Keratinocyte (primary cell): Measurements from ENCODE around the gene SLFN5. TPM values are rescaled to one million over a fixed set of nuclear protein-coding genes. Genes with fewer than 3 reads are reported as not detected.

ENCODE experiments used
- DNase-seq: peaks from one replicate; pipeline ENCODE4 v3.0.0-alpha.2; 2011; ENCODE audit warnings: low read depth, missing footprints, low spot score
- FAIRE-seq: peaks from 2 replicates; lab custom pipeline; 2011; peaks lifted over from hg19 to GRCh38; lab: Jason Lieb, UNC
- H2AFZ ChIP-seq: 2 replicates; pipeline ENCODE4 v1.6.0; 2012; ENCODE audit warnings: low read length, control low read depth, inconsistent platforms; ENCODE audit not compliant: control insufficient read depth
- H3K27ac ChIP-seq: 2 replicates; pipeline ENCODE4 v1.5.1; 2011; ENCODE audit warnings: low read length; ENCODE audit not compliant: control insufficient read depth, insufficient read depth
- H3K27me3 ChIP-seq: 3 replicates; pipeline ENCODE4 v1.6.0; 2011; ENCODE audit warnings: low read length; ENCODE audit not compliant: control insufficient read depth, insufficient read depth; ENCODE audit errors: extremely low read depth
- H3K36me3 ChIP-seq, 2 experiments: 2 replicates in 1 of 2; 3 replicates in 1 of 2; pipeline ENCODE4 v1.5.1; 2011; ENCODE audit warnings: low read length in 2 of 2, mild to moderate bottlenecking in 1 of 2; ENCODE audit not compliant: control insufficient read depth in 2 of 2, insufficient read depth in 2 of 2; ENCODE audit errors: extremely low read depth in 1 of 2
- H3K4me1 ChIP-seq: 3 replicates; pipeline ENCODE4 v1.5.1; 2011; ENCODE audit warnings: low read length; ENCODE audit not compliant: control insufficient read depth, insufficient read depth; ENCODE audit errors: extremely low read depth
- H3K4me2 ChIP-seq: 3 replicates; pipeline ENCODE4 v1.6.0; 2011; ENCODE audit warnings: low read depth, low read length; ENCODE audit not compliant: control insufficient read depth, insufficient read depth; ENCODE audit errors: extremely low read depth
- H3K4me3 ChIP-seq, 3 experiments: fragments of 200-600 bp in 1 of 3; sonication (generic) in 1 of 3; 2 replicates in 2 of 3; 3 replicates in 1 of 3; pipeline ENCODE4 v1.5.1; 2011 to 2016; ENCODE audit warnings: low read length in 3 of 3, mild to moderate bottlenecking in 3 of 3, control low read depth in 2 of 3, inconsistent platforms in 1 of 3, low read depth in 1 of 3, mixed read lengths in 1 of 3, mixed run types in 1 of 3, moderate library complexity in 1 of 3; ENCODE audit not compliant: control insufficient read depth in 2 of 3, insufficient read depth in 2 of 3; ENCODE audit errors: extremely low read depth in 1 of 3
- H3K79me2 ChIP-seq: 2 replicates; pipeline ENCODE4 v1.6.0; 2012; ENCODE audit warnings: low read length; ENCODE audit not compliant: control insufficient read depth, insufficient read depth
- H3K9ac ChIP-seq: 3 replicates; pipeline ENCODE4 v1.6.0; 2011; ENCODE audit warnings: low read length; ENCODE audit not compliant: control insufficient read depth, insufficient read depth; ENCODE audit errors: extremely low read depth
- H3K9me1 ChIP-seq: 3 replicates; pipeline ENCODE4 v1.6.0; 2011; ENCODE audit warnings: low read length; ENCODE audit not compliant: control insufficient read depth, insufficient read depth; ENCODE audit errors: extremely low read depth
- H3K9me3 ChIP-seq: 2 replicates; pipeline ENCODE4 v1.5.1; 2012; ENCODE audit warnings: low read depth, low read length; ENCODE audit not compliant: control insufficient read depth
- H4K20me1 ChIP-seq: 3 replicates; pipeline ENCODE4 v1.6.0; 2011; ENCODE audit warnings: low read length; ENCODE audit not compliant: control insufficient read depth, insufficient read depth; ENCODE audit errors: extremely low read depth
- EZH2 ChIP-seq: IDR thresholded peaks from one replicate; pipeline ENCODE4 v1.6.1; 2012; ENCODE audit warnings: inconsistent platforms, mild to moderate bottlenecking, low read length, moderate library complexity
- dilution Hi-C: fragments of 300-500 bp; cut with MboI; formaldehyde crosslinking; loops from one replicate; pipeline ENCODE4 v1.7.0; 2020; ENCODE audit warnings: low sequenced_read_pairs; ENCODE audit not compliant: extremely low pct_ligation_motif_present
- polyA plus RNA-seq, 5 experiments: library from polyadenylated mRNA; depleted of rRNA in 3 of 5; stranded (reverse) in 3 of 5; stranded (forward) in 1 of 5; unstranded in 1 of 5; fragments of >200 nt; gene quantifications; 1 replicate in 1 of 5; 2 replicates in 3 of 5; 3 replicates in 1 of 5; pipeline versions ENCODE4 v1.2.1 to v1.2.3, GENCODE V29; 2011 to 2012; ENCODE audit warnings: missing spikeins in 2 of 5, low read depth in 1 of 5, low replicate concordance in 1 of 5
- TF ChIP-seq, protein P1 (sequence below), 3 experiments: IDR thresholded peaks in 1 of 3; conservative IDR thresholded peaks in 1 of 3; optimal IDR thresholded peaks in 1 of 3; 2 replicates in 2 of 3; 3 replicates in 1 of 3; pipeline versions ENCODE3 to v1.5.1; 2011; ENCODE audit warnings: low read length in 3 of 3, mild to moderate bottlenecking in 3 of 3, moderate library complexity in 2 of 3, control low read depth in 1 of 3, inconsistent platforms in 1 of 3; ENCODE audit not compliant: insufficient read depth in 2 of 3; ENCODE audit errors: extremely low read depth in 1 of 3

SLFN5 gene
- polyA plus RNA-seq, 1 donor (not counting 4 experiments of a cell fraction or from before 2014, with no cell fraction given) = 79.9 TPM

DNA sequence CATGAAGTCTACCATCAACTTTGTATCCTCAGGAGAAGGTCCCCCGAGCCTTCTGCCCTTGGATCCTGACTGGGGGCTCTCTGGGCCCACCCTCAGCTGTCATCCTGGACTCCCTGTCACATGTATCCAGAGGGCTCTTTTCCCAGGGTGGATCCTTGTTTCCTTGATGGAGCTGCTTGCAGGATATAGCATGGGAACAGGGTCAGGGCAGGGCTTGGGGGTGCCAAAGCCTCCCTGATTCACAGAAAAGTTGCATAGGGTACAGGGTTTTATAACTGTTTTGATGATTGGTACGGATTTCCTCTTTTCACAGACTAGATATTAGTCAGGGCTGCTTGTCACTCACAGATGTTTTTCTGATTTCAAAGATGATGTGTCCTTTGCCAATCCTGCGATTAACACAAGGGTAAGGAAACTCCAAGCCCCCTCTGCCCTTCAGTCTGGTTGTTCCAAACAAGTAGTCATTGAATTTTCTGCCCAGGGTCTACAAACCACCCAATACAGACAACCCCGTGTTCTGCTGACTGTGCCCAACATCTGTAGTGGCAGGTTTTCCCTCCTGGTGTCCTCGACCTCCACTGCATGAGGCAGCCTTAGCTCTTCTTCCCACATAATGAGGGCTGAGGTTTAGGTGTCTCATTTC lies 28.1 kb upstream of the SLFN5 start:
- TF ChIP-seq EZH2 = no peak
- TF ChIP-seq, protein P1, sequence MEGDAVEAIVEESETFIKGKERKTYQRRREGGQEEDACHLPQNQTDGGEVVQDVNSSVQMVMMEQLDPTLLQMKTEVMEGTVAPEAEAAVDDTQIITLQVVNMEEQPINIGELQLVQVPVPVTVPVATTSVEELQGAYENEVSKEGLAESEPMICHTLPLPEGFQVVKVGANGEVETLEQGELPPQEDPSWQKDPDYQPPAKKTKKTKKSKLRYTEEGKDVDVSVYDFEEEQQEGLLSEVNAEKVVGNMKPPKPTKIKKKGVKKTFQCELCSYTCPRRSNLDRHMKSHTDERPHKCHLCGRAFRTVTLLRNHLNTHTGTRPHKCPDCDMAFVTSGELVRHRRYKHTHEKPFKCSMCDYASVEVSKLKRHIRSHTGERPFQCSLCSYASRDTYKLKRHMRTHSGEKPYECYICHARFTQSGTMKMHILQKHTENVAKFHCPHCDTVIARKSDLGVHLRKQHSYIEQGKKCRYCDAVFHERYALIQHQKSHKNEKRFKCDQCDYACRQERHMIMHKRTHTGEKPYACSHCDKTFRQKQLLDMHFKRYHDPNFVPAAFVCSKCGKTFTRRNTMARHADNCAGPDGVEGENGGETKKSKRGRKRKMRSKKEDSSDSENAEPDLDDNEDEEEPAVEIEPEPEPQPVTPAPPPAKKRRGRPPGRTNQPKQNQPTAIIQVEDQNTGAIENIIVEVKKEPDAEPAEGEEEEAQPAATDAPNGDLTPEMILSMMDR (optimal IDR thresholded peaks at IDR 0.05 in 1 of 3, IDR thresholded peaks at IDR 0.05 in 1 of 3, conservative IDR thresholded peaks at IDR 0.05 in 1 of 3; ENCODE audit: extremely low read depth in 1 of 3, insufficient read depth in 2 of 3, low read length in 3 of 3) = no peak
- Histone ChIP-seq H4K20me1 (no peaks in the 10 kb centered on the region), H2AFZ (no peak overlapping the region), H3K36me3 (no peaks in the 10 kb centered on the region), H3K9ac (no peak overlapping the region), H3K79me2 (no peaks in the 10 kb centered on the region), H3K4me1 (no peaks in the 10 kb centered on the region), H3K9me3 (no peaks in the 10 kb centered on the region), H3K4me2 (no peak overlapping the region), H3K9me1 (no peaks in the 10 kb centered on the region), H3K27ac (no peak overlapping the region), H3K27me3 (no peaks in the 10 kb centered on the region), H3K4me3 (no peak overlapping the region)
- dilution Hi-C loops = no loop called here
- DNase-seq (no peak), FAIRE-seq (no peak)

- H3K27me3 ChIP-seq = no peaks in the 10 kb centered on the region
- no peak overlapping the region for H3K4me3 ChIP-seq
- no peak overlapping the region for H3K4me2 ChIP-seq
- H3K4me1 ChIP-seq = no peaks in the 10 kb centered on the region
- FAIRE-seq (no peak), DNase-seq (no peak)
- TF ChIP-seq EZH2 = no peak
- TF ChIP-seq, protein P1 (optimal IDR thresholded peaks at IDR 0.05 in 1 of 3, IDR thresholded peaks at IDR 0.05 in 1 of 3, conservative IDR thresholded peaks at IDR 0.05 in 1 of 3; ENCODE audit: extremely low read depth in 1 of 3, insufficient read depth in 2 of 3, low read length in 3 of 3) = no peak
- no peak overlapping the region for H3K27ac ChIP-seq
- H3K79me2 ChIP-seq = no peaks in the 10 kb centered on the region
- no peaks in the 10 kb centered on the region for H3K36me3 ChIP-seq
- dilution Hi-C loops = no loop called here
- no peak overlapping the region for H2AFZ ChIP-seq
- H4K20me1 ChIP-seq = no peaks in the 10 kb centered on the region
- H3K9me1 ChIP-seq = no peaks in the 10 kb centered on the region
- H3K9me3 ChIP-seq = no peaks in the 10 kb centered on the region
- H3K9ac ChIP-seq = no peak overlapping the region
Measured at GRCh38 chr17:35217107-35217506, 25.8 kb upstream of the SLFN5 start.
